Fibroblast of skin of right biceps (primary cell): ENCODE results near the gene FIP1L1.
"Not testable (repeated sequence)": the region's sequence is repeated elsewhere in the genome, so short reads cannot be mapped to it uniquely, and the experiment has no call there.

Experiments
- DNase-seq: peaks from one replicate; pipeline ENCODE4 v3.0.0-alpha.2; 2013

Gene FIP1L1, protein sequence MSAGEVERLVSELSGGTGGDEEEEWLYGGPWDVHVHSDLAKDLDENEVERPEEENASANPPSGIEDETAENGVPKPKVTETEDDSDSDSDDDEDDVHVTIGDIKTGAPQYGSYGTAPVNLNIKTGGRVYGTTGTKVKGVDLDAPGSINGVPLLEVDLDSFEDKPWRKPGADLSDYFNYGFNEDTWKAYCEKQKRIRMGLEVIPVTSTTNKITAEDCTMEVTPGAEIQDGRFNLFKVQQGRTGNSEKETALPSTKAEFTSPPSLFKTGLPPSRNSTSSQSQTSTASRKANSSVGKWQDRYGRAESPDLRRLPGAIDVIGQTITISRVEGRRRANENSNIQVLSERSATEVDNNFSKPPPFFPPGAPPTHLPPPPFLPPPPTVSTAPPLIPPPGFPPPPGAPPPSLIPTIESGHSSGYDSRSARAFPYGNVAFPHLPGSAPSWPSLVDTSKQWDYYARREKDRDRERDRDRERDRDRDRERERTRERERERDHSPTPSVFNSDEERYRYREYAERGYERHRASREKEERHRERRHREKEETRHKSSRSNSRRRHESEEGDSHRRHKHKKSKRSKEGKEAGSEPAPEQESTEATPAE

DNA sequence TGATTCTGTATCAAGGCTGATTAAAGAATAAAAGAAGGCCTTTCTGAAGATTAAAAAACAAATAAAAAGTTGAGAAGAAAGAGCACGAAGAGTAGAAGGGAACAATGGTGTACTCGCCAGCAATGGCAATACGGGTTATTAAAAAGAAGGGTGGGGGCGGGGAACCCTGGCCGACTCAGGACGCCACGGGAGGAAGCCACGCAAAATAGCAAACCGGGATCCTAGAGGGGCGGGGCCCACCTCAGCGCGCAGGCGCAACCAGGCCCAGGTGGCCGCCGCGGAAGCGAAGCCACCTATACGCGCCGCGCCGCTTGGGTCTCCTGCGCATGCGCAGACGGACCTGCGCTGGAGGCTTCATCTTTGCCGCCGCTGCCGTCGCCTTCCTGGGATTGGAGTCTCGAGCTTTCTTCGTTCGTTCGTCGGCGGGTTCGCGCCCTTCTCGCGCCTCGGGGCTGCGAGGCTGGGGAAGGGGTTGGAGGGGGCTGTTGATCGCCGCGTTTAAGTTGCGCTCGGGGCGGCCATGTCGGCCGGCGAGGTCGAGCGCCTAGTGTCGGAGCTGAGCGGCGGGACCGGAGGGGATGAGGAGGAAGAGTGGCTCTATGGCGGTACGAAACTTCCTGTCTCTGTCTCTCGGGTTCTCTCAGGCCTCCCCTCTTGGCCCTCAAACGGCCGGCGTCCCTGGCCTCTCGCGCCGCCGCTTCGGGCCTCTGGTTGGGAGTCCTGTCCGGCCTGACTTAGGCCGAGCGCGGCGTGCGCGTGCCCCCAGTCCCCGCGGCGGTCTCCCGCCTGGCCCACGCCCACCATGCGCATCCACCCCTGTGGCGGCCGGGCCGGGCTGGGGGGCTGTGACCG lies at the start of gene FIP1L1:
TSS of gene FIP1L1 (plus strand) at position 323 of the 852 bp plus-strand sequence. CDS start at position 521, 198 bp downstream.
- DNase-seq: peak; percentile 90

GRCh38 chr4:53334916-53335315 lies 42.5 kb upstream of the FIP1L1 start:
- not testable (repeated sequence) for DNase-seq

DNA sequence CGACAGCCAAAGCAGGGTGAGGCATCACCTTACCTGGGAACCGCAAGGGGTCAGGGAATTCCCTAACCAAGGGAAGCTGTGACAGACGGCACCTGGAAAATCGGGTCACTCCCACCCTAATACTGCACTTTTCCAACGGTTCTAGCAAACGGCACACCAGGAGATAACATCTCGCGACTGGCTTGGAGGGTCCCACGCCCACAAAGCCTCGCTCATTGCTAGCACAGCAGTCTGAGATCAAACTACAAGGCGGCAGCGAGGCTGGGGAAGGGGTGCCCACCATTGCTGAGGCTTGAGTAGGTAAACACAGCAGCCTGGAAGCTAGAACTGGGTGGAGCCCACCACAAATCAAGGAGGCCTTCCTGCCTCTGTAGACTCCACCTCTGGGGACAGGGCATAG lies 37.3 kb upstream of the FIP1L1 start:
- DNase-seq: not testable (repeated sequence)

GRCh38 chr4:53346392-53346791 lies 31.0 kb upstream of the FIP1L1 start:
- DNase-seq: not testable (repeated sequence)

- DNase-seq: peak; percentile 66
These were observed 30.3 kb upstream of the FIP1L1 start for GRCh38 chr4:53346920-53347852.

DNA sequence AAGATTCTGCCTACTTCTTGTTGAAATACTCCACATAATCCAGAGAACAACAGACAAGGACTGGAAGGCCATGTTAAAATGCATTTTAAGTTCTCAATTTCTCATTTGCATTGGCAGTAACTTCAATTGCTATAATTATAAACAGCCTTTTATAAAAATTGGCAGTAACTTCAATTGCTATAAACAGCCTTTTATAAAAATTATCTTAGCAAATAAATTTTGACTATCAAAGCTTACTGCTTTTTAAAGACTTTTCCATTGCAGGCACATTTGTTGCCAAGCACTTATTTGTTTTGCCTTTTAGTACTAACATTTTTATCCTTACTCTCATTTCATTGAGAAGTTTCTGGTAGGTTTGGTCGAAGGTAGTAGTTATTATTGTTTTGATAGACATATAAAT lies 29.4 kb upstream of the FIP1L1 start:
- no peak for DNase-seq

DNA sequence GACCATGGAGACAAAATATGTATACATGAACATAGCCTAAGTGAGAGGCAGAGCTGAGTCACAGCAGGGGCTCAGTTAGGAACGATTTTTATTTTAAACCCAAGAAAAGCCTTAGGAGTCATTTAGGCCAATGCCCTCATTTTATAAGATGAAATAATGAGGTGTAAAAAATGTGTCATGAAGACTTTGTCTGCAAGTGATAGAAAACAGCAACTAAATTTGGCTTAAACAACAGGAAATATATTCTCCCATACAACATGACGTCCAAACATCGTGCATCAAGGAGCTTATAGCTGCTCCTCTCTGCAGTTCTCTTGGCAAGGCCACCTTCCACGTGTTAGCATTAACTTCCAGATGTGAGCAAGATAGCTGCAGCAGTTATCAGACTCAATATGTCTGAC lies 28.4 kb upstream of the FIP1L1 start:
- peak; percentile 20 for DNase-seq

- no peak for DNase-seq
These were observed 23.3 kb upstream of the FIP1L1 start for GRCh38 chr4:53354012-53354722.

- DNase-seq: no peak
These were observed 21.4 kb upstream of the FIP1L1 start for GRCh38 chr4:53355930-53356521.

DNA sequence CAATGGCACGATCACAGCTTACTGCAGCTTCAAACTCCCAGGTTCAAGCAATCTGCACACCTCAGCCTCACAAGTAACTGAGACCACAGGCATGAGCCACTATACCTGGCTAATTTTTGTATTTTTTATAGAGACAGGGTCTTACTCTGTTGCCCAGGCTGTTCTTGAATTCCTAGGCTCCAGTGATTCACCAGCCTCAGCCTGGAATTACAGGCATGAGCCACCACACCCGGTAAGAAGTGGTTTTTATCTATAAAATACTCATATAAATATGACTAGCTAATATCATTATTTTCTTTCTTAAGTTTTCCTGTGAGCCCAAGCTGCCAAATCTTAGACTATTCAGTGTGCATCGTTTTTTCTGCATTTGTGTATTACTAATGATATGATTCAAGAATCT lies 16.0 kb upstream of the FIP1L1 start:
- peak; percentile 48 for DNase-seq

DNA sequence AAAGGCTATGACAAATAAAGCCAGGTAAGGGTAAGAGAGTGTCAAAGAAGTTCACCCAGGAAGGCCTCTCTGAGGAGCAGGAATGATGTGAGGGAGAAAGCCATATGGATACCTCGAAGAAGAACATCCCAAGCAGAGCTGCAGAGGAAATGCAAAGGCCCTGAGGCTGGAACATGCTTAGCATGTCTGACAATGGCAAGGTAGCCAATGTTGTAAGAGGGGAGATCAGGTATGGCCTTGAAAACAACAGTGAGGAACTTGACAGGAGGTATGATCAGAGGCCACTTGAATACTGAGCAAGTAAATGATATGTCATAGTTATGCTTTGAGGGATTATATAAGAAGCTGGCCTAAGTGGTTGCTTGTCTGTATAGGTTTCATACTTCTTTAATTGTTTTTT lies 15.3 kb upstream of the FIP1L1 start:
- no peak for DNase-seq

DNA sequence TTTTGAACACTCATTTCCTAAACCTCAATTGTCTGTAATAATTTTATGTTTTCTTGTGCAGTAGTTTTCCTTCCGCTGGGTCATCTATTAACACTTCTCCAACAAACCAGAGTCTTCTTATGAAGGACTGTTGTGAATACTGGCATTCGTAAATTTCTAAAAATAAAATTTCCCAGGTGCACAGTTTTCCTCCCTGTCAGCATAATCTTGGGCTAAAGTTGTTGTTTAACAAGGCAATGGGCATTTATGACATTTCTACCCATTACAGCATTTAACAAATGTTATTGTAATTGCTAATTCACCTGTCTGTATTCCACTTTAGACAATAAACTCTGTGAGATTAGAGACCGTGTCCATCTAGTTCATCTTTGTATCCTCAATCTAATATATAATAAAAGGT lies 12.8 kb upstream of the FIP1L1 start:
- DNase-seq: no peak

DNA sequence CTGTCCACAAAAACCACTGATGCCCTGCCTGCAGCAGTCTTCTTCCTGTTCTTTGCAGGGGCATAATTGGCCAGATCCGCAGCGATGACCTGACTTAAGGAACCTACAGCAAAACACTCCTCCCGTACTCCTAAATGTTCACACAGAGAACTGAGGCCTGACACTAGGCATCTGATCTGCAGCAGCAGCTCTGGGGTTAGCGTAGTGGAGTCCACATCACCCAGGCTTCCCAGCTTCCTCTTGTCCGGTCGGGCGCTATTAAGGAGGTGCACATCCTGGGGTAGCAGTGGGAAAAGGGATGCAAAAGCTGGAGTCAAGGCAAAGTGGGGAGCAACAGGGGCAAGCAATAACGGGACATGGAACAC lies 12.3 kb upstream of the FIP1L1 start:
- peak; percentile 13 for DNase-seq

- peak; percentile 98 for DNase-seq
These were observed 11.7 kb upstream of the FIP1L1 start, which contains the start of gene SCFD2 for GRCh38 chr4:53365486-53366300. Gene SCFD2 (minus strand): TSS chr4:53366061.

DNA sequence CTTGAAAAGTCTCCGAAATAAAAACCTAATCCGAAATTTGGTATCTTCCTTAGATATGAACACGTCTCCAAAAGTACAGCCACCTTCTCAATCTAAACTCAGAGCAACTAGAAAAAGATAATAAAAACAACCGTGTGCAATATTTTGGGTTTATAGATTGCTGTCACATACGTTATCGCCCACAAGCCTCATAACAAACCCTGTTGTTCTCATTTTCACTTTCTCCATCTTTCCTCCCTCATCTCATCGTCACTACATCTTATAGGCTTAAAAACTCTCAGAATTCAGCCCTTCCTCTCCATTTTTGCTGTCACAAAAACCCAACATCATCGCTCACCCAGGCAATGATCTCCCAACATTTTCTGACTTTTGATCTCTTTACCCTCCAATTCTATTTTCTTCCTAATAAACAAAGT lies 11.1 kb upstream of the FIP1L1 start:
- DNase-seq: no peak

DNA sequence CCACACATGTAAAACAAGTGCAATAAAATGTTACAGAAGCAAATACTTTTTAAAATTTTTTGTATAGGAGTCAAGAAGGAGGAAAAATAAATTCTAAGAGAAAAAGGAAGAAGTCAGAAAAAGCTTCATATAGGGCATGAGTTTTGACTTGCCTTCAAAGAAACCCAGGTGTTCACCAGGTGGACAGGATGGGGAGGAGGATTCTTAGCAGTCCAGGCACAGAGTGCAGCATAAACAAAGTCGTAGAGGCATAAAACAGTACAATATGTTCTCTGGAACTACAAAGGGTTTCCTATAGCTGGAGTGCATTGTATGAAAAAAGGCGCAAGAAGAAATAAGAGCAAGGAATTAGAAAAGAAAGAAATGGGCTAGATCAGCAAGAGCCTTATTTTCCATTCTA lies 9.7 kb upstream of the FIP1L1 start:
- DNase-seq: no peak

DNA sequence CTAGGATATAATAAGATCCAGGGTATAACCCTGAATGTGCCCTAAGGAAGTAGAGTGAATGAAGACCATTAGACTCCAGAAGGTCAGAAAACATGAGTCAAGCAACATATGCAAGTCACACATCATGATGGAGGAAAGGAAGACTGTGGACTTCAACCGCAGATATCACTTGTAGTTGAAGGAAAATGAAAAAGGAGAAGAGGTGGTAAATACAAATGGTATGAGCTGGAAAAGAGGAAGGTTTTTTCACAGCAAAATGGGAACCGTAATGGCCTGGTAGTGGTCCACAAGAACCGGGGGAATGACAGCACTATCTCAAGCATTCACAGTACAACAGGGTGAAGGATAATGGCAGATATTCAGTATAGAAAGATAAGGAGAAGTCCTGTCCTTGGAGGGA lies 6.4 kb upstream of the FIP1L1 start:
- DNase-seq: no peak

DNA sequence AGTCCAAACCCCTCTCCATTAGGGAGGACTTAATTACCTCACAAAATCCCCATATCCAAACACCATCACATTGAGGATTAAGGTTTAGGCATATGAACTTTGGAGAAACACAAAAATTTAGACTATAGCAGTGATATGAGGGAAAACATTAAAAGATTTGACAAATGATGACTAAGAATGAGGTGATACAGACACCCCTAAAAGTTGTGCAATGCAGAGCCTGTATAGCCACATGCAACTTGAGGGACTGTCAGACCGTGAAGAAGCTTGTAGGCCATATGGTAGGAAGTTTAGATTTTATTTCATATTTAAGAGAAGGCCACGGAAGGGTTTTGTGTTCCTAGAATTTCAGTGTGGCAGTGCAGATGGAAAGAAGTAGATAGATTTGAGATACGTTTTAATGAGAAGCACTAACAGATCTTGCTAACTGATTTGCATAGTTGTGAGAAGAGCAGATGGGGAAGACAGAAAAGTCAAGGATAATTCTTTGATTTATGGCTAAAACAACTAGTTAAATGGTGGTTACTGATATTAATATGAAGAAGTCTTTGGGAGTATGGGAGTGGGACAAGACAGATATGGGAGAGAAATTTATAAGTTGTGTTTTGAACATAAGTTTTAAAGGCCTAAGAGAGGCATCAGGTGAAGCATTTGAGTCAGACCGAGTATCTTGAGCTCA lies 5.5 kb upstream of the FIP1L1 start:
- DNase-seq: no peak

DNA sequence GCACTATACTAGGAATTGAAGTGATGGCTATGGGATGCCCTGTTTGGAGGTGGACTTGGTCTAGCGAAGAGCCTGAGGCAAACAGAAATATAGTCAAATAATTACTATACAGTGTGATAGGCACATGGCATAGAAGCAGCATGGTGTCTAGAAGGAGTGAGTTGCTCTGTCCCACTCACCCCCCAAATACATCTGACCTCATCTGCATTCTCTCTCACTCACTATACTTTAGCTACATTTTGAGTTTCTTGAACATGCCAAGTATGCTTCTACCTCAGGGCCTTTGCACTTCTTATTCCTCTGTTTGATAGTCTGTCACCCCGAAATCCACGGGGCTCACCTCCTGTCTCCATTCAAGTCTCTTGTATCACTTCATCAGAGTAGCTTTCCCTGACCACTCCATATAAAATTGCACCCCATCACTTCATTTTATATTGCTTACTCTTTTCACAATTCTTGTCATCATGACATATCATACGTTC lies 2.6 kb upstream of the FIP1L1 start:
- no peak for DNase-seq

- peak; percentile 26 for DNase-seq
These were observed 541 bp upstream of the FIP1L1 start for GRCh38 chr4:53376900-53377299.
